HG03103 (cell line): ENCODE measurements around the gene RPA3.
A peak's percentile ranks its signal among the peaks of the same experiment; 100 is the strongest.

Experiments used
- ATAC-seq: cut with Tn5 transposase; IDR thresholded peaks from one replicate; pipeline ENCODE4 v1.9.1; 2021; ENCODE audit warnings: low read depth; ENCODE audit not compliant: unreplicated experiment

RPA3 gene

DNA sequence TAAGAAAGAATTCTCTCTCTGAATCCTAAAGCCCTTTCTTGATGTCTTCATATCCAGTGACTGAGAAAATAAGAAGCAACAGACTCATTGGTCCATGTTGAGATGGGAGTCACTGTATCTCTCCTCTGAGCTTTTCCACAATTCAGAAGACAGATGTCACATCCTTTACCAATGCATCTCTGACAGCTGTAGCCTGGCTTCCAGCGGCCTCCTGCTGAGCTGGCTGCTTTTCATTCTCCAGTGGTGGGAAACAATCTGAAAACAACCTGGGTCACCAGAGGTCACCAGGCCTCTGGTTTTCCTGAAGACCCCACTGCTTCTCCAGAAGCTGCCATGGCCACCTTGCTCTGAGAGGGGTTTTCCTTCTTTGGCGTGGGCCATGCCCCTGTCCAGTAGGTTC, 18.3 kb upstream of the RPA3 start:
- no peak for ATAC-seq

DNA sequence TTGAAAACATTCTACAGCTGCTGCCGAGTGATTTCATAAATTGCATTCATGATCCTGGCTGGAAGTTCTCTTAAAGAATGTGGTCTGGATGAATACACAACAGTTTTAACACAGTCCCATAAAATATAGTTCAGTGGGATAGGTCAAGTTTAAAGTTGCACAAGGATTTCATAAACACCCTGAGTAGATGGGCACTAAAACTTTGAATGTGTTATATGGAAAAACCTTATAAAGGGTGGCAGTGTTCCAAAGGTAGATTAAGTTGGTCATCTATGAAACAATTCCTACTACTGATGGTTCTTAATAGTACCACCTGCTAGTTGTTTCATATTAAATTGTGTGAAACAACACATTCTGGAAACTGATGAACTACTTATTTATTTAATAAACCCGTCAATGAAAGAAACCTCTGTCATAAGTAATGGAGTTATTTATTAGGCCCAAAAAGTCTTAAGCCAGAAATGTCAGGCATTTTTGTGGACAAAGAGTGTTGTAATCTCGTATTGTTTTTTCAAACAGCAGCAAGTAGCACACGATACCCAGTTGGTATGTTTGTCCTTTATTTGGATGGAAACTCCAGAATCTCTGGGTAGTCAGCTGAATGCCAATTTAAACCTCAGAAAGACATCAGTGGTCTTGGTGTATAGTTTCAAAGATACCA, 14.3 kb upstream of the RPA3 start:
- no peak for ATAC-seq

DNA sequence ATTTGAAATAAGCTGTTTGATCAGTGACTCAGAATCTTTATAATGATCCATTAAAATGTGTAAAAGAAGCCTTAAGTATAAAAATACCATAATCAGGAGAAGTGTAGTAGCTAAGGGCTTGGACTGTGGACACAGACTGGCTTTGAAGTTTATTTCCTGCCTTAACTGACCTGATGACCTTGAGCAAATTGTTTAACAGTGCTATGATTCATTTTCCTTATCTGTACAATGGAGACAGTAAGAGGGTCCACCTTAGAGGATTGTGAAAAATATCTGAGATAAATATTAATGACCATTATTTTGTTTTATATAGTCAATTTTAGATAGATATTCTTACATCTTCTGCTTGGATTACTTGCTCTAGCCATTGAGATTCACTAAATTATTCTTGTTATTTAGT, 13.3 kb upstream of the RPA3 start:
- no peak for ATAC-seq

DNA sequence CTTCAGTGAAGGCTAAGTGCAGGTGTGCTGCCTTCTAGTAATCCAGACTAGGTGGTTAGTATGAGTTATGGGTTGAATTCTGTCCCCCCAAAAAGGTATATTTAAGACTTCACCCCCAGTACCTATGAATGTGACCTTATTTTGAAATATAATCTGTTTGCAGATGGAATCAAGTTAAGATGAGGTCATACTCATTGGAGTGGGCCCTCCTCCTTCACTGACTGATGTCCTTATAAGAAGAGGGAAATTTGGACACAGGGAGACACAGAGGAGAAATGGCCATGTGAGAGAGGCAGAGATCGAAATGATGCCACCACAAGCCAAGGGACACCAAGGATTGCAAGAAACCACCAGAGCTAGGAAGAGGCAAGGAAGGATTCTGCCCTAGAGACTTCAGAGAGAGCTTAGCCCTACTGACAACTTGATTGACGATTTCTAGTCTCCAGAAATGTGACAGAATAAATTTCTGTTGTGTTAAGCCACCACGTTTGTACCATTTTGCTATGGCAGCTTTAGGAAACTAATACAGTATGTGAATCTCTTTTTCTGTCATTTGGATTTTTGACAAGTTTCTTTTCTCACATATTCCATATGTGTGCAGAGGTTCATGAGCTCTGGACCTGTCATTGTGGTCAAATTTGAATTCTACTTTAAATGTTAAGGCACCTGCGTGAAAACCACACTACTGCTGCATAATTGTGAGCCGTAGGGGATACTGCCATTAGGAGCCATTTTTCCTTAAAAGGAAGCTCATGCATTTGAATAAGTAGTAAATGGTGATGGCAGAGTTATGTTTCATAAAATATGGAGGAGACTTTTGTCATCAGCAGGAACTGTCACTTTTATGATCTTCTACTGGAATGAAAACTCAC, 2.6 kb upstream of the RPA3 start:
- no peak for ATAC-seq

DNA sequence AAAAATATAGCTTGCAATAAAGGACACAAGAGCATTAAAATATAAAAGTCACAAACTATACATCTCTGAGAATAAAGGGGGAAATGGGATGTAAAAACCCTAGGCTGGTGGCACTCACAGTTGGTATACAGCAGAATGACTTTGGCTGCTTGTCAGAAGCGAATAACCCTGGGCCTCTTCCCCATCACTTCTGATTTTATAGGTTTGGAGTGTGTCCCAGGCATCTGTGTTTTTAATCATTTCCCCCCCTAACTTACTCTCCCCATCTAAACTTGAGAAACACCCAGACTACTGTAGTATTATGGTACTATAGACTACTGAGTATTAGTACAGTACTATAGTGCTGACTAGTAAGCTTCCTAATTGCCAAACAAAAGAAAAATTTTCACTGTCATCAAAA, 1.8 kb upstream of the RPA3 start:
- ATAC-seq, result no peak

DNA sequence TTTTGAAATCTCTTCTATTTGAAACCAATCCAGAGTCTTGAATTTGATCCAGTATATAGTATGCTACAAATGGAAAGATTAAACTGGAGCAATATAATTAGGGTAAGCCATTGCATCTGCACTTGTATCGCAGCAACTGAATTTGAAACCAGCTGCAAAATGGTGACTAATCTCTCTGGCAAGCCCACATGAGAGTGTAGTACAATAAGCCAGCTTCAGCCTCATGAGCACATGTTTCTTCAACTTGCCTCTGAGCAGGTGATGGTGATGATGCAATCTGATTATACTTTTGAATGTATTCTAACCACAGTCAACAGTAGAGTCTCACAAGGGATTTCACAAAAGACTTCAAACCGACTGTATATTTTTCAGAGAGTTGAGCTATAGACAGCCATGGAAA, 829 bp upstream of the RPA3 start:
- peak; percentile 93 for ATAC-seq

DNA sequence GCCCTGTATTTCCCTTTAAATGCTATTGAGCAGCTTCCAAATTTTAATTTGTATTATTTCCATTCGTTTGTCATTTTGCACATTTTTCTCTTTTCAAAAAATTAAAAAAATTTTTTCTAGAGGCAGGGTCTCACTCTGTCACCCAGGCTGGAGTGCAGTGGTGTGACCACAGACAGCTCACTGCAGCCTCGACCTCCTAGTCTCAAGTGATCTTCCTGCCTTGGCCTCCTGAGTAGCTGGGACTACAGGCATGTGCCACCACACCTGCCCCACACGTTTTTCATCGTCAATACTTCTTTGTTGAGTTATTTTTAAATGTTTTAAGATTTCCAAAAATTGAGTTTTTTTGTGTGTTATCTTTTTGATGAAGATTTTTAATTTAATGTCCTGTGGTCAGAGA, 4.7 kb downstream of the RPA3 start:
- no peak for ATAC-seq

DNA sequence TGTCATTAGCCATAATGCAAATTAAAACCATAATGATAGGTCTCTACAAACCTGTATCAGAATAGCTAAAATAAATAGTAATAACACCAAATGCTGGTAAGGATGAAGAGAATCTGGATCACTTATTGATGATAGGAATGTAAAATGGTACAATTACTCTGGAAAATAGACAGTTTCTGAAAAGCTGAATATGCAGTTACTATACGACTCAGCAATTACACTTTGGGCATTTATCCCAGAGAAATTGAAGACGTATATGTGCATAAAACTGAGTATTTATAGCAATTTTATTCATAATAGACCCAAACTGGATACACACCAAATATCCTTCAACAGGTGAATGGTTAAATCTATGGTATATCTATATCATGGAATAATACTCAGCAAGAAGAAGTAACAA, 7.9 kb downstream of the RPA3 start:
- ATAC-seq, result no peak

DNA sequence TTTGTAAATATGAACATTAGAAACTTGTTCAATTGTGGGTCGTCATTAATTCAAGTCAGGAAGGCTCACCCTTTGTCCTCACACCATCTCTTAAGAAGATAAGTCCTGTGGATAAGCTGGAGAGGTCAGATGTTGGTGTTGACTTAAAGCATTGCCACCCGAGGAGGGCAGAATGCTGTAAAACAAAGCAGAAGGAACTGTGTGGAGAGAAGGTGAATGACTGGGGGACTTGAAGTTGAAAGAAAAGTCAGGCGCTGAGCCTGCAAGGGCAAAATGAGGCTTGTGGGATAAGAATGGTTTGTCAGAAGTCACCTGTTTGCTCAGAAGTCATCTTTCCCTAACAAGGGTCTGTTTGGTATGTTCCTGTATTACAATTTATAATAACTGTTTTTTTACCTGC, 9.1 kb downstream of the RPA3 start:
- ATAC-seq, result no peak

DNA sequence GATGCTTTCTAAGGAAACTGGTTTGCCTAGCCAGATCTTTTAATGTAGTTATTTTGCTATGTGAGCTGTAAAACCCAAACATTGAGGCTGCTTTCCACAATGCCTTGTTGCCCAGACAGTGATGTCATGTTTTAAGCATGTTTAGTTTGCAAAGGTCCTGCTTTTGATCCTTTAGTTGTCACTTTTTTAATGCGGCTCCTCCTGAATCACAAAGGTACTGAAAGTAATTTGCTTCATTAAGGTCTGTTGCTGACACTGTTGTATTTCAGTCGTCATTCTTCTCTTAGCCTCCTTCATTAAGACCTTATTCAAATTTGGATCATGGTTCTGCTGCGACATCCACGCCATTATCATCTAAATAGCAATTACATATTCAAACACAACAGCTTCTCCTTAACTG, 10.6 kb downstream of the RPA3 start:
- no peak for ATAC-seq

DNA sequence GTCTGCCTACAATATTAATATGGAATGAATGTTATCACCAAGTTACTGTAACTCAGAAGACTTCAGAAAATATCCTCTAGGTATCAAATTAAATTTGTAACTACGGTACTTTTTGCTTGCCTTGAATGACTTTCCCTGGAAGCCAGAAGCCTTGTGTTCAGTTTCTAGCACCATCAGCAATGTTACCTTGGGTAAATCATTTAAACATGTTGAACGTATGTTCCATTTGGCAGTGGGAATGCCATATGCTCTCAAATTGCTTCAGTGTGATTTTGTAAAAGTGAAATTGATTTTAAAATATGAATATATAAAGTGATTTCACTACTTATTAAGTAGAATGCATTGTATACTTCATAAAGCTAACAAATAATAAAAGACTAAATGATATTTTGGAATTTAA, 11.2 kb downstream of the RPA3 start:
- no peak for ATAC-seq

DNA sequence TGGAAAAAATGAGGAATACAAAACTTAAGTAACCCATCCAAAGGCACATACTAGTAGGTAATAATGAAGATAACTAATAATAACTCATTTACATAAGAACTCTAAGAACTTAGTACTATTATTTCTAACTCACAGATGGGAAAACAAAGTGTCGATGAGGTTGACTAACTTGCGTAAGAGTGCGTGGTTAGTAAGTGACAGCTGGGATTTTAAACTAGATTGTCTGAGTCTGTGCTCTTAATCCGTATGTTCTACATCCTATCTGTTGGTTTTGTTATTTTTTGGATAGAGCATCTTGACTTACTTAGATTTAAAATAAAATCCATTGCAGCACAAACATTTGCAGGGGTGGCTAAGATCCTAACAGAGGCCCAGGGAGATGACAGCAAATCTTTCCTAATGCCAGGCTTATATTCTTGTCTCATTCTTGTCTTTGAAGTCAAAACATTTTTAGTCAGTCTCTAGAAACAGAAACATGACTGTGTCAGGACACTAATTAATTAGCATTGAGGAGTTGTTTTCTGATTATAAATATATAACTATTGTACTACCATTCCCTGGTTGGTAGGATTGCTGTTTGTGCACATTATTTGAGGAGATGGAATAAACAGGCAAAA, 11.7 kb downstream of the RPA3 start:
- ATAC-seq, result no peak

DNA sequence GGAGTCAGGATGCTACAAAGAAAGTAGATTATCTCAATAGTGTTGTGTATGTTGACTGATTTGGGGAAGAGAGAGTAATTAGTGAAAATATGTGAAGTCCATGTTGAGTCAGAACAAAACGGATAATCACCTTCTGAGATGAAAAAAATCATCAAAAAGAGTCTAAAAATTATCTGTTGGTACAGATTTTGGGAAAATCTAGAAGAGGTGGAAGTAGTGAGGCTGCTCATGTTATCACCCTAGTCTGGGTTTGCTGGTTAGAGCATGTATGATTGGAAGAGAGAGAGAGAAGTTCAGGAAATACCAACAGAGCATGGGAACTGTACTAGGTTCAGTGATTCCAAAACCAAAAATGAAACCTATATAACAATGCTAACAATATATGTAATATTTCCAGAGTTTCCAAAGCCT, 12.3 kb downstream of the RPA3 start:
- peak; percentile 54 for ATAC-seq

DNA sequence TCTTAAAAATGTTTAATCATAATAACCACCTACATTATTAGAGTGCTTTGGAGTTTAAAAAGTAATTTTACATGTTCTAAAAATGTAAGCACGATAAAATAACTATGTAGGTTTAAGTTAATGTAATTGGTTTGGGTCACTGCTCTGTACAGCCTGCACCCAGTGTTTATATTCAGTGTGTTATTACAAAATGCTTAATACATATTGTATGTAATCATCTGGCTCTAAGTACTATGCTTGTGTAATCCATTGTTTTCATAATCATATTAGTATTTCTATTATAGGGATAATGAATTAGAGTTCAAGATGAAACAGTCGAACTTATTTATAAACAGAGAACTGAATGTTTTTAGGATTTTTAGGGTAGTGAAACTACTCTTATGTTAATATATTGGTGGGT, 13.1 kb downstream of the RPA3 start:
- no peak for ATAC-seq

DNA sequence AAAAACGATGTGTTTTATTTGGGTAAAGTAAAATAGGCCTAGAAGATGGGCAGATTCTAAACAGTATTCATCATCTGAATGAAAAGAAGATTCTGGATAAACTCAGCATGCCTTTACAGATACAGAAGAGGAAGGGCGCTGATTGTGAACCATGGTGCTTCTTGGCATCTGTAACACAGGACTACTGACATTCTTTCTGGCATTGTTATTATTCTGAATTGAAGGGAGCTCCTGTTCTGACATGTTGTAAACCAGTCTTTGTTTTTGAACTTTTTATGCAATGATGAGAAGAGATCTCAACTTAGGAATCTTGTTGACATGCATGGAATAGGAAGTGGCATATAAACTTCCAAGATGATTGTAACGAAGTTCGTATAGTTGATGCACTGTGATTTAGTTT, 13.5 kb downstream of the RPA3 start:
- ATAC-seq, result no peak

DNA sequence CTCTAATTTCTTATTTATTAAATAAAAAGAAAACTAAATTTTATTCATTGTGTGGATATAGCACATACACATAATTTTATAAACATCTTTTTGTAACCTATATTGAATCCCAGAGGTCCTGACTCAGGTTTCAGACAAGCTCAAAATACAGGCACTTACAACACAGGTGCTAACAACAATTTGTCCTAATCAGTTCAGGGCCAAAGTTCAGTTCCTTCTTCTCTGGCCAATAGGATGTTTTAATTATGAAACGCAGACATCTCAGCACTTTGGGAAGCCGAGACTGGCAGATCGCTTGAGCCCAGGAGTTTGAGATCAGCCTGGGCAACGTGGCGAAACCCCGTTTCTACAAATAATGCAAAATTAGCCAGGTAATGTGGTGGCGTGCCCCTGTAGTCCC, 15.0 kb downstream of the RPA3 start:
- ATAC-seq, result no peak

DNA sequence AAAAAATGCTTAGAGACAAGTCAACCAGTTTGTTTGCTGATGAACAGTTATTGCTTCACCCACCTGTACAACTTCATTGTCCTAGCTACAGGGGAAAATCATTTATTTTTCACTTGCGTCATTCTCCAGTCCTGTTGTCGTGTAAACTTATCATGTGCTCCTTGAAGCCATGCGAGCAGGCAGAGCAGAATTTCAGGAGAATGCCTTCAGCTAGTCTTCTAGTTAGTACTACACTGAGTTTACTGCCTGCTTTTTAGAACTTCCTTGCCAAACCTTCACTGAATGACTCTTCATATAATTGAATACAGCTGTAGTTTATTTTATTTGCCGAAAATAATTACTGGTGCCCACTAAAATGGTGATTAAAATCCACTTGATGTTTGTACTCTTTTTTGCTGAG, 15.6 kb downstream of the RPA3 start:
- no peak for ATAC-seq

DNA sequence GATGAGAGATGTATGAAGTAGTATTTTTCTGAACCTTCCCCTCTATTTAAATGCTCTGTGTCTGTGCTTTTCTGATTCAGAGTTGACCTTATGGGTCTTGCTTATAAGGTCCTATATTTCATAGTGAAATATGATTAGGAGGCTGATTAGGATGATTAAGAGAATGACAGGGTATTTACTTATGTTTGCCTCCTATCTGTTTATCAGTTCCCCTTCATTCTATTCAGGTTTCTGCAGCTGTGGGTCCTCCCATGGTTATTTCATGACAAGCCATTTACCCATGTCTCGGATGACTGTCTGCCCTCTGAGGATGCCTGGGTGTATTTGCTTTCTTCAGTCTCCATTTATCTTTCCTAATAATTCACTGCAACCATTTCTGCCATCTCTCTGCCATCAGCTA, 16.9 kb downstream of the RPA3 start:
- no peak for ATAC-seq

DNA sequence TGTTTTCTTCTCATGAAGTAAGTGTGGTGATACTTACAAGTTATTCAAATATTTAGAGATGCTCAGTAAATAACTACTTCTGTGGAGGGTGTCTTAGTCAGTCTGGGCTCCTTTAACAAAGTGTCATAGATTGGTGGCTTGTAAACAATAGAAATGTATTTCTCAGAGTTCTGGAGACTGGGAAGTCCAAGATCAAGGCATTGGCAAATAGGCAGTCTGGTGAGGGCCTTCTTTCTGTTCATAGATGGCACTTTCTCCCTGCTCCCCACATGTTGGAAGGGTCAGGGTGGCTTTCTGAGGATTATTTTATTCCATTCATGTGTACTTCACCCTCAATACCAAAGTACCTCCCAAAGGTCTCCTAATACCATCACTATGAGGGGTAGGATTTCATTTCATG, 18.4 kb downstream of the RPA3 start:
- ATAC-seq, result no peak

DNA sequence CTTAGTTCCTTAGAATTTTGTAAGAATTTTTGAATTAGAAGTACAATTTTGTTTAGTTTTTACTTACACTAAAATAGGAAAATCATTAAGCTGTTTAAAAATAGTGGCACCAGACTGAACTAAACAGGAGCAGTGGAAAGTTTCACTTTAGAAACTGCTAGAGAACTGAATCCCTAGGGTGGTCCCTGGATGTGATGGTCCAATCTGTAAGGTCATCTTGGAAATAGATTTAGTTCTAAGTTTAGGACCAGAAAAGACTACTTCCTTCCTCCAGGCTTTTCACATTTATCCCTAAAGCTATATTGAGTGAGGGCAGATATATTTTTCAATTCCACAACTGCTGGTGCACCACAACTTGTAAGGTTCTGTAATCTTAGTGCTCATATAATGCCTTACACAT, 19.0 kb downstream of the RPA3 start:
- no peak for ATAC-seq

DNA sequence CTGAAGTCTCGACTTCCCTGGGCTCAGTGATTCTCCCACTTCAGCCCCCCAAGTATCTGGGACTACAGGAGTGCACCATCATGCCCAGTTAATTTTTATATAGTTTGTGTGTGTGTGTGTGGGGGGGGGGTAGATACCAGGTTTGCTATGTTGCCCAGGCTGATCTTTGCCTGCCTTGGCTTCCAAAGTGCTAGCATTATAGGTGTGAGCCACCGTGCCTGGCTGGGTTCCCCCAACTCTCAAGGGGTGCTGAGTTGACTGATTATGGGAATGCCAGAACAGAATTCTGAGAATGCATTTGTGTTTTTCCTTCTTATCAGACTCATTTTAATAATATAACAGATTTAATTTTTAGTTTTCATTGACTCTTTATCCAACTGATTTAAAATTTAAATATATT, 19.5 kb downstream of the RPA3 start:
- ATAC-seq, result no peak
